ENCODE measurements around the gene PRKD1.

Gene PRKD1

GRCh38 chr14:29672831-29673230 lies 254.8 kb downstream of the PRKD1 start:
- DNase-seq (ENCODE audit: low spot score): no peak
- no peak for TF ChIP-seq CTCF (IDR thresholded peaks at IDR 0.05; ENCODE audit: borderline replicate concordance, control extremely low read depth, extremely low read depth, insufficient read depth, missing control alignments)
- in situ Hi-C loops (cut with MboI; ENCODE audit: low sequenced_read_pairs, unreplicated experiment): no loop called here

- in situ Hi-C loops (cut with MboI; ENCODE audit: low sequenced_read_pairs, unreplicated experiment): no loop called here
- no peak for TF ChIP-seq CTCF (IDR thresholded peaks at IDR 0.05; ENCODE audit: borderline replicate concordance, control extremely low read depth, extremely low read depth, insufficient read depth, missing control alignments)
- no peak for DNase-seq (ENCODE audit: low spot score)
These were observed 256.6 kb downstream of the PRKD1 start for GRCh38 chr14:29671034-29671433.

- in situ Hi-C loops (cut with MboI; ENCODE audit: low sequenced_read_pairs, unreplicated experiment): no loop called here
- DNase-seq (ENCODE audit: low spot score): no peak
These were observed 259.4 kb downstream of the PRKD1 start for GRCh38 chr14:29668201-29668600.

GRCh38 chr14:29664515-29664914 lies 263.1 kb downstream of the PRKD1 start:
- TF ChIP-seq CTCF (IDR thresholded peaks at IDR 0.05; ENCODE audit: borderline replicate concordance, control extremely low read depth, extremely low read depth, insufficient read depth, missing control alignments): no peak
- in situ Hi-C loops (cut with MboI; ENCODE audit: low sequenced_read_pairs, unreplicated experiment): no loop called here
- no peak for DNase-seq (ENCODE audit: low spot score)

More at GRCh38 chr14:29668201-29668600, 259.4 kb downstream of the PRKD1 start:
- TF ChIP-seq CTCF (IDR thresholded peaks at IDR 0.05; ENCODE audit: borderline replicate concordance, control extremely low read depth, extremely low read depth, insufficient read depth, missing control alignments): no peak

- no peak for TF ChIP-seq CTCF (IDR thresholded peaks at IDR 0.05; ENCODE audit: borderline replicate concordance, control extremely low read depth, extremely low read depth, insufficient read depth, missing control alignments)
- no peak for DNase-seq (ENCODE audit: low spot score)
- in situ Hi-C loops (cut with MboI; ENCODE audit: low sequenced_read_pairs, unreplicated experiment): no loop called here
These were observed 264.3 kb downstream of the PRKD1 start for GRCh38 chr14:29663281-29663801.

- in situ Hi-C loops (cut with MboI; ENCODE audit: low sequenced_read_pairs, unreplicated experiment): no loop called here
- DNase-seq (ENCODE audit: low spot score): no peak
- no peak for TF ChIP-seq CTCF (IDR thresholded peaks at IDR 0.05; ENCODE audit: borderline replicate concordance, control extremely low read depth, extremely low read depth, insufficient read depth, missing control alignments)
These were observed 272.6 kb downstream of the PRKD1 start for GRCh38 chr14:29654901-29655550.

Measured in GM13976 (cell line).